RPMI8226 (cell line): ENCODE results near the gene OR11G2.
A peak's percentile ranks its signal among the peaks of the same experiment; 100 is the strongest.
"Not testable (repeated sequence)": the region's sequence is repeated elsewhere in the genome, so short reads cannot be mapped to it uniquely, and the experiment has no call there.

Source experiments
- DNase-seq: peaks from one replicate; pipeline ENCODE4 v3.0.0-alpha.2; 2015

OR11G2 gene

GRCh38 chr14:20228681-20229080, 38.0 kb downstream of the OR11G2 start, which contains the start of gene OR11H7:
Gene OR11H7, plus strand, starts transcription at chr14:20228981.
- no peak for DNase-seq

GRCh38 chr14:20235415-20235814, 44.7 kb downstream of the OR11G2 start:
- not testable (repeated sequence) for DNase-seq

- peak; percentile 11 for DNase-seq
These were observed 57.0 kb downstream of the OR11G2 start for GRCh38 chr14:20247646-20248246.
